MCF 10A (cell line): ENCODE data around the gene DVL1. TPM values are rescaled to one million over a fixed set of nuclear protein-coding genes. Genes with fewer than 3 reads are reported as not detected.

Experiments used
- BruUV-seq: library from RNA; stranded (reverse); fragments of 400-500 nt; replicated peaks from 2 replicates; lab custom pipeline; 2021; lab: Mats Ljungman, UMichigan
- CTCF ChIA-PET: fragments of 300-600 bp; sonication (Branson Sonifier 250); formaldehyde crosslinking; extraction: SDS; loops from one replicate; lab custom pipeline; 2021; ENCODE audit warnings: antibody characterized with exemption, inconsistent platforms; lab: Yijun Ruan, JAX
- POLR2A ChIA-PET: fragments of 300-600, 350-650 bp; sonication (Branson Sonifier 250); formaldehyde crosslinking; extraction: SDS; loops from one replicate; lab custom pipeline; 2020; ENCODE audit warnings: antibody characterized with exemption, inconsistent platforms; lab: Yijun Ruan, JAX
- DNase-seq: peaks from one replicate; pipeline ENCODE4 v3.0.0-alpha.2; 2018; ENCODE audit not compliant: unreplicated experiment
- H3K27ac Mint-ChIP-seq: one replicate; pipeline ENCODE4 v1.8.0; 2022; ENCODE audit warnings: mild to moderate bottlenecking, low read depth, mixed read lengths; ENCODE audit not compliant: unreplicated experiment
- H3K27me3 Mint-ChIP-seq: one replicate; pipeline ENCODE4 v1.8.0; 2022; ENCODE audit warnings: mixed read lengths; ENCODE audit not compliant: insufficient read depth, unreplicated experiment
- H3K36me3 Mint-ChIP-seq: one replicate; pipeline ENCODE4 v1.8.0; 2022; ENCODE audit warnings: mild to moderate bottlenecking, moderate library complexity, mixed read lengths; ENCODE audit not compliant: insufficient read depth, unreplicated experiment
- H3K4me1 Mint-ChIP-seq: one replicate; pipeline ENCODE4 v1.8.0; 2022; ENCODE audit warnings: mixed read lengths; ENCODE audit not compliant: insufficient read depth, unreplicated experiment
- H3K4me3 Mint-ChIP-seq: one replicate; pipeline ENCODE4 v1.8.0; 2022; ENCODE audit warnings: mild to moderate bottlenecking, moderate library complexity, mixed read lengths; ENCODE audit not compliant: unreplicated experiment
- H3K9me3 Mint-ChIP-seq: one replicate; pipeline ENCODE4 v1.8.0; 2022; ENCODE audit warnings: mixed read lengths; ENCODE audit not compliant: unreplicated experiment
- CTCF ChIP-seq: fragments of 200-600 bp; IDR thresholded peaks from one replicate; pipeline ENCODE4 v1.8.0; 2022; ENCODE audit warnings: antibody characterized with exemption, mild to moderate bottlenecking; ENCODE audit not compliant: unreplicated experiment
- intact Hi-C: fragments of 100-400 bp; cut with micrococcal nuclease; formaldehyde crosslinking; loops from 2 replicates; pipeline ENCODE4 v1.14.1; 2022
- total RNA-seq: library from RNA; stranded (reverse); gene quantifications from 2 replicates; pipeline ENCODE4 v1.2.3, GENCODE V29; 2022

Gene DVL1
- total RNA-seq, 1 experiment from 2014 or later, result 113 TPM

- H3K27me3 Mint-ChIP-seq, result no peaks in the 10 kb centered on the region
- no peaks in the 10 kb centered on the region for H3K4me1 Mint-ChIP-seq
- no peak for DNase-seq
- no TSS peak for BruUV-seq
- no peaks in the 10 kb centered on the region for H3K9me3 Mint-ChIP-seq
- no peak for TF ChIP-seq CTCF
- H3K4me3 Mint-ChIP-seq, result no peak overlapping the region
- H3K27ac Mint-ChIP-seq, result no peak overlapping the region
- intact Hi-C loops, result loop anchor here (10.0 kb wide), 1 partner anchor 312 kb away; the partner anchor contains the start of gene PERM1
- ChIA-PET POLR2A (interaction anchor here (0.6 kb wide), 1 partner anchor 174 kb away, joined by 3 read pairs; no protein-coding TSS in a partner anchor), CTCF (no interaction called here)
- H3K36me3 Mint-ChIP-seq, result peaks cover 23% of the 10 kb centered on the region
Measured at GRCh38 chr1:1296070-1297061, 52.9 kb downstream of the DVL1 start.

DNA sequence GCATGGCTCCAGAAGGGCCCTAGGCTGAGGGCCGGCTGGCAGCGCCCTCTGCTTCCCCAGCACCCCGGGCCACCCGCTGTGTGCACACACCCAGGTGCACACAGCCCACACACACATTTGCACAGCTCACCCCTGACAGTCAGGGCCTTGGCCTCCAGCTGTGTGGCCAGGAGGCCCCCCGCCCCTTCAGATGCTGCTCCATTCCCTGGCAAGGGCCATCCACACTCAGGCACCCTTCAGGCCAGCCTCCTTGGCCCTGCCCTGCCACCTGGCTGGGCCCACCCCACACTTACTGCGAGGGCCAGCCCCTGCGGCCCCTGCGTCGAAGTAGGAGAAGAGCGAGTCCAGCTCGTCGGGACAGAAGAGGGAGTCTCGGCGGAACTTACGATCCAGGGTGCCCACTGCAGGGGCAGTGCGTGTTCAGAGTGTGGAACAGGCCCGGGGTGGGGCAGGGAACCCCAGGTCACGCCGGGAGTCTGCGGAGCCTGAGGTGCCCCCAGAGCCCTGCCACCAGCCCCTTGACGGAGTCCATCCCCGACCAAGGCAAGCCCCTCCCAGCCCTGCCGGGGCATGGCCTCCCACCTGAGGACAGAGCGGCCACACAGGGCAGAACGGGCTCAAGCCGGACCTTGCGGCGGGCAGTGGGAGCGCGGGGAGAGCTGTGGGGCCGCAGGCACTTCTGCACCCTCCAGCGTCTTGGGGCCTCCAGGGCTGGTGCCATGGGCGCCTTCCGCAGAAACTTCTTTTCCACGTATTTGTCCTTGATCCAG lies 53.9 kb downstream of the DVL1 start:
- Mint-ChIP-seq H3K4me3 (no peak overlapping the region), H3K36me3 (peaks cover 22% of the 10 kb centered on the region), H3K27me3 (no peaks in the 10 kb centered on the region), H3K27ac (no peak overlapping the region), H3K9me3 (no peaks in the 10 kb centered on the region), H3K4me1 (no peaks in the 10 kb centered on the region)
- DNase-seq, result no peak
- intact Hi-C loops, result loop anchor here (10.0 kb wide), 1 partner anchor 311 kb away; the partner anchor contains the start of gene PERM1
- no peak for TF ChIP-seq CTCF
- CTCF ChIA-PET, result interaction anchor here (0.6 kb wide), 1 partner anchor 33 kb away, joined by 3 read pairs; no protein-coding TSS in a partner anchor
- no TSS peak for BruUV-seq
- POLR2A ChIA-PET, result interaction anchor here (1.7 kb wide), 1 partner anchor 9 kb away, joined by 9 read pairs; no protein-coding TSS in a partner anchor

- Mint-ChIP-seq H3K4me3 (no peak overlapping the region), H3K27ac (no peak overlapping the region), H3K36me3 (peaks cover 17% of the 10 kb centered on the region), H3K27me3 (no peaks in the 10 kb centered on the region), H3K9me3 (no peaks in the 10 kb centered on the region), H3K4me1 (no peaks in the 10 kb centered on the region)
- BruUV-seq, result no TSS peak
- DNase-seq, result no peak
- ChIA-PET POLR2A (interaction anchor here (0.6 to 1.7 kb wide), 2 partner anchors 8 to 177 kb away, joined by 3 to 9 read pairs; no protein-coding TSS in a partner anchor), CTCF (no interaction called here)
- intact Hi-C loops, result loop anchor here (5.0 to 10.0 kb wide), 2 partner anchors 62 to 310 kb away; partner anchors contain the start of genes B3GALT6, PERM1 and SDF4
- no peak for TF ChIP-seq CTCF
Measured at GRCh38 chr1:1294250-1294890, 54.8 kb downstream of the DVL1 start.
